ENCODE measurements around the gene PPP6R1. TPM values are rescaled to one million over a fixed set of nuclear protein-coding genes. Genes with fewer than 3 reads are reported as not detected.
A peak's percentile ranks its signal among the peaks of the same experiment; 100 is the strongest.

Gene PPP6R1
- total and polyA plus RNA-seq, 2 donors, result 36.0 to 48.5 TPM

DNA sequence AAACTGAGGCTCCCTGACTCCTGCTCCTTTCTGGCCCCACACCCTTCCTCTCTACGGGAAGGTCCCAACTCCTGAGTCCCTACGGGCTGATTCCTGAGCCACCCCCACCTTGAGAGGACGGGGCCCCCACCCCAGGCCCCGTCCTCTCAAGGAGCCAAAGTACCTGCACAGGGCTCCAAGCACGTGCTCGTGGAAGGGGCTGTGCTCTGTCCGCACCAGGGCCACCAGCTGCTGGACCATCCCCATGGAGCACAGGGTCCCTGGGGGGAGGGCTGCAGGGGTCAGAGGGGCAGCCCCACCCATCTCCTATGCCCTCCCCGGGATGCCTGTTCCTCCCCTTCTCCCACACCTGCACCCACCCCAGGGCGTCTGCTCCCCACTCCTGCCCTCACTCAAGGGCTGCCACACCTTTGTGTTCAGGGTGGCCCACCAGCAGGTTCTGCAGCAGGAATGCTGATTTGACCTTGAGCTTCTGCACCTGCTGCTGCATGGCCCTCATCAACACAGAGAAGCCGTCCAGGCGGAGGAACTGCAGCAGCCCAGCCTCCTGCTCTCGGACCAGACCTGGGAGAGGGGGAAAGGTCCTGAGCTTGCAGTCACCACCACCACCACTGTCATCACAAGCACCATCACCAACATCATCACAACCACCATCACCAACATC, 7.0 kb upstream of the PPP6R1 start:
- Histone ChIP-seq H3K4me1 (ENCODE audit: control insufficient read depth in 2 of 2, insufficient read depth in 2 of 2, low read length in 2 of 2) (no peaks in the 10 kb centered on the region), H3K27ac (ENCODE audit: low read depth in 1 of 2, low read length in 1 of 2) (no peak overlapping the region), H3K4me3 (ENCODE audit: low read length in 2 of 2) (no peak overlapping the region), H3K36me3 (ENCODE audit: control insufficient read depth in 2 of 2, insufficient read depth in 2 of 2, low read length in 1 of 2) (peaks cover 0 to 10% of the 10 kb centered on the region in 2 donors), H3K27me3 (ENCODE audit: control insufficient read depth in 2 of 2, insufficient read depth in 1 of 2, low read length in 1 of 2) (no peaks in the 10 kb centered on the region), H3K9me3 (ENCODE audit: control insufficient read depth in 2 of 2, insufficient read depth in 1 of 2, low read length in 1 of 2) (no peaks in the 10 kb centered on the region)
- 98% methylated on average over 12 of the region's 12 CpGs for WGBS
- no peak for DNase-seq (ENCODE audit: low read depth in 6 of 9, low spot score in 9 of 9)

DNA sequence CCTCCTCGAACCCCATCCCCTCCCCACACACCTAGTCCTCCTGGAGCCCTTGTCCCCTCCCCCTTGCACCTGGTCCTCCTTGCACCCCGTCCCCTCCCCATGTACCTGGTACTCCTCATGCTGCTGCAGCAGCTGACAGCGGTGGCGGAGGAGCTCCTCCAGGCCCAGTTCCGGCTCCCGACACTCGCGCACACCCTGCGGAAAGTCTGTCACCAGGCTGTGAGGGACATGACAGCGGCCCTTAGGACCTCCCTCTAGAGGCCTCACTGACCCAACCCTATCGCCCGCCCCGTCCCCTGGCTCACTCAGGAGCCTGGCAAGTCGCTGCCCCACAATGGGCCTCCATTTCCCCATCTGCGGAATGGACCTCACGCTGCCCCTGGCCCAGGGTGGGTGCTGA, 6.4 kb upstream of the PPP6R1 start:
- WGBS, result 95% methylated on average over 16 of the region's 16 CpGs
- Histone ChIP-seq H3K4me1 (ENCODE audit: control insufficient read depth in 2 of 2, insufficient read depth in 2 of 2, low read length in 2 of 2) (peaks cover 4 to 6% of the 10 kb centered on the region in 2 donors), H3K9me3 (ENCODE audit: control insufficient read depth in 2 of 2, insufficient read depth in 1 of 2, low read length in 1 of 2) (no peaks in the 10 kb centered on the region), H3K27me3 (ENCODE audit: control insufficient read depth in 2 of 2, insufficient read depth in 1 of 2, low read length in 1 of 2) (no peaks in the 10 kb centered on the region), H3K27ac (ENCODE audit: low read depth in 1 of 2, low read length in 1 of 2) (no peak overlapping the region), H3K36me3 (ENCODE audit: control insufficient read depth in 2 of 2, insufficient read depth in 2 of 2, low read length in 1 of 2) (peaks cover 0 to 10% of the 10 kb centered on the region in 2 donors), H3K4me3 (ENCODE audit: low read length in 2 of 2) (no peak overlapping the region)
- no peak for DNase-seq (ENCODE audit: low read depth in 6 of 9, low spot score in 9 of 9)

DNA sequence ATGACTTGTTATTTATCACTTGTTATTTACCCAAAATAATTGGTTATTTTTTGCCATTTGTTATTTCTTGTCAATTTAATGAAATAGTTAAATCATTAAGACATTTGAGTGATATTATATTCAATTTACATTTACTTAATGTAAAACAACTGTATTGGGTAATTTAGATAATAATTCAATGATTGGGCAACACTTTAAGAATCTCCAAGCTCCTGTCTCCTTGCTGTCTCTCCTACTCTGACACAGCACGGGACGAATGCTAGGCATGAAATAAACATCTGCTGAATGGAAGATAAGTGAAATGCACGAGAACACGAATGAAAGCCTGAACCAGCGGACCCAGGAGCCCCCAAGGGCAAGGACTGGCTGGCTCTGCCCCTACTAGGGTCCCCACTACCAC, 5.7 kb upstream of the PPP6R1 start:
- DNase-seq (ENCODE audit: low read depth in 6 of 9, low spot score in 9 of 9), result no peak
- H3K9me3 ChIP-seq (ENCODE audit: control insufficient read depth in 2 of 2, insufficient read depth in 1 of 2, low read length in 1 of 2), result no peaks in the 10 kb centered on the region
- no peaks in the 10 kb centered on the region for H3K27me3 ChIP-seq (ENCODE audit: control insufficient read depth in 2 of 2, insufficient read depth in 1 of 2, low read length in 1 of 2)
- no peak overlapping the region for H3K4me3 ChIP-seq (ENCODE audit: low read length in 2 of 2)
- peaks cover 9 to 13% of the 10 kb centered on the region in 2 donors for H3K4me1 ChIP-seq (ENCODE audit: control insufficient read depth in 2 of 2, insufficient read depth in 2 of 2, low read length in 2 of 2)
- H3K27ac ChIP-seq (ENCODE audit: low read depth in 1 of 2, low read length in 1 of 2), result no peak overlapping the region
- 97% methylated on average over 5 of the region's 5 CpGs for whole genome bisulfite sequencing
- H3K36me3 ChIP-seq (ENCODE audit: control insufficient read depth in 2 of 2, insufficient read depth in 2 of 2, low read length in 1 of 2), result peaks cover 0 to 10% of the 10 kb centered on the region in 2 donors

DNA sequence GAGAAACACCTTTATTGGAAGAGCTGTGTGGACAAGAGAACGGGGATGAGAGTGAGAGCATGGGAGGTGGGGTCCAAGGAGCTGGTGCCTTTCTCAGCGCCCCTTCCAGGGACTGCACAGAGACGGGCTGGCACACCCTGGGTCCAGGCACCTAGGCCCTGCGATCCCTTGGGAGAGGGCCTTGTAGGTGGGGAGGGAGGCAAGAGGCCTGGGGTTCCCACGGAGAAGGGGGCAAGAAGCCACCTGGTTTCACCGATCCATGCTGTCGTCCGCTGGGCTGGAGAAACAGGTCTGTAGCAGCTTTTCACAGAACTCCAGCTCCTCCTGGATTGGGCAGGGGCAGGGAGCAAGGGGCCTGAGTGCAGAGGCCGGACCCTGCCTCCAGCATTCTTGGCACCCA, 3.5 kb upstream of the PPP6R1 start:
- H3K27me3 ChIP-seq (ENCODE audit: control insufficient read depth in 2 of 2, insufficient read depth in 1 of 2, low read length in 1 of 2), result no peaks in the 10 kb centered on the region
- no peak overlapping the region for H3K27ac ChIP-seq (ENCODE audit: low read depth in 1 of 2, low read length in 1 of 2)
- peaks cover 0 to 10% of the 10 kb centered on the region in 2 donors for H3K36me3 ChIP-seq (ENCODE audit: control insufficient read depth in 2 of 2, insufficient read depth in 2 of 2, low read length in 1 of 2)
- H3K4me1 ChIP-seq (ENCODE audit: control insufficient read depth in 2 of 2, insufficient read depth in 2 of 2, low read length in 2 of 2), result peaks cover 10 to 17% of the 10 kb centered on the region in 2 donors
- no peak overlapping the region for H3K4me3 ChIP-seq (ENCODE audit: low read length in 2 of 2)
- WGBS, result 99% methylated on average over 9 of the region's 9 CpGs
- no peaks in the 10 kb centered on the region for H3K9me3 ChIP-seq (ENCODE audit: control insufficient read depth in 2 of 2, insufficient read depth in 1 of 2, low read length in 1 of 2)
- no peak for DNase-seq (ENCODE audit: low read depth in 6 of 9, low spot score in 9 of 9)

DNA sequence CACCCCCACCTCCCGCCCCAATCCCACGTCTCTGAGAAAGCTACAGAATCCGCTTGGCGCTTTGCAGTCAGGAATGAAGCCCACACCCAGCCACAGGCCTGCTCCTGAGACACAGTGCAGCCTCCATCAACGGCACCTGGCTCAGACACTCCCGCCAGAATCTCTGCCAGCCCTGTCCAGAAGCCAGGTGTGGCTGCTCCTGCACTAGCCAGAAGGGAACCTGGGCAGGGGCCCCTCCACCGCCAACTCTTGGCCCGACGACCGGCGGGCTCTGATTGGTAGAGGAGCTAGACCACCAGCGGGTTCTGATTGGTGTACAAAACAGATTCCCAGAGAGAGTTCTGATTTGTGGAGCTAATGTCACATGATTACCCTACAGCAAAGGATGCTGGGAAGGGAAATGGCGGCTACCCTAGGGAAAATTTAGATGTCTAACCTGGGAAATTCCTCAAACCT, 2.9 kb upstream of the PPP6R1 start:
- Histone ChIP-seq H3K36me3 (ENCODE audit: control insufficient read depth in 2 of 2, insufficient read depth in 2 of 2, low read length in 1 of 2) (peaks cover 1 to 10% of the 10 kb centered on the region in 2 donors), H3K4me1 (ENCODE audit: control insufficient read depth in 2 of 2, insufficient read depth in 2 of 2, low read length in 2 of 2) (peaks cover 11 to 23% of the 10 kb centered on the region in 2 donors), H3K9me3 (ENCODE audit: control insufficient read depth in 2 of 2, insufficient read depth in 1 of 2, low read length in 1 of 2) (no peaks in the 10 kb centered on the region), H3K27ac (ENCODE audit: low read depth in 1 of 2, low read length in 1 of 2) (no peak overlapping the region), H3K4me3 (ENCODE audit: low read length in 2 of 2) (no peak overlapping the region), H3K27me3 (ENCODE audit: control insufficient read depth in 2 of 2, insufficient read depth in 1 of 2, low read length in 1 of 2) (no peaks in the 10 kb centered on the region)
- no peak for DNase-seq (ENCODE audit: low read depth in 6 of 9, low spot score in 9 of 9)
- WGBS, result 96% methylated on average over 13 of the region's 13 CpGs

DNA sequence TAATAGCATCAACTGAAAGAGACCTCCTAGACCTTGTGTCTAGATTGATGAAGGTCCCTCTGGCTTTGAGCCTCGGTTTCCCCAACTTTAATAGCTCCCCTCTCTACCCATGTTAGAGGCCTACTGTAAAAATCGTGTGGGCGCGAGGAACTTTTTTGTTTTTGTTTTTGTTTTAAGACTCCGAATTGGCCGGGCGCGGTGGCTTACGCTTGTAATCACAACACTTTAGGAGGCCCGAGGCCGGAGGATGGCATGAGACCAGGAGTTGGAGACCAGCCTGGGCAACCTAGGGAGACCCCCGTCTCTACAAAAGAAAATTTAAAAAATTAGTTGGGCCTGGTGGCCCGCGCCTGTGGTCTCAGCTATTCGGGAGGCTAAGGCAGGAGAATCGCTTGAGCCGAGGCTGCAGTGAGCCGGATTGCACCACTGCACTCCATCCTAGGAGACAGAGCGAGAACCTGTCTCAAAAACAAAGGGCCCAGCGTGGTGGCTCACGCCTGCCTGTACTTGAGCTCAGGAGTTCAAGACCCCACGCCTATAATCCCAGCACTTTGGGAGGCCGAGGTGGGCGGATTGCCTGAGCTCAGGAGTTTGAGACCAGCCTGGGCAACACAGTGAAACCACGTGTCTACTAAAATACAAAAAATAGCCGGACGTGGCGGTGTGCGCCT, 858 bp upstream of the PPP6R1 start:
- peaks cover 30 to 43% of the 10 kb centered on the region in 2 donors for H3K4me1 ChIP-seq (ENCODE audit: control insufficient read depth in 2 of 2, insufficient read depth in 2 of 2, low read length in 2 of 2)
- H3K4me3 ChIP-seq (ENCODE audit: low read length in 2 of 2), result peak overlapping the region; percentile 88 to 92
- peaks cover 3 to 9% of the 10 kb centered on the region in 2 donors for H3K36me3 ChIP-seq (ENCODE audit: control insufficient read depth in 2 of 2, insufficient read depth in 2 of 2, low read length in 1 of 2)
- peak in 1 of 9 donors; percentile 45 for DNase-seq (ENCODE audit: low read depth in 6 of 9, low spot score in 9 of 9)
- H3K27me3 ChIP-seq (ENCODE audit: control insufficient read depth in 2 of 2, insufficient read depth in 1 of 2, low read length in 1 of 2), result no peaks in the 10 kb centered on the region
- peak overlapping the region; percentile 95 to 98 for H3K27ac ChIP-seq (ENCODE audit: low read depth in 1 of 2, low read length in 1 of 2)
- no peaks in the 10 kb centered on the region for H3K9me3 ChIP-seq (ENCODE audit: control insufficient read depth in 2 of 2, insufficient read depth in 1 of 2, low read length in 1 of 2)
- 60% methylated on average over 29 of the region's 29 CpGs for WGBS

DNA sequence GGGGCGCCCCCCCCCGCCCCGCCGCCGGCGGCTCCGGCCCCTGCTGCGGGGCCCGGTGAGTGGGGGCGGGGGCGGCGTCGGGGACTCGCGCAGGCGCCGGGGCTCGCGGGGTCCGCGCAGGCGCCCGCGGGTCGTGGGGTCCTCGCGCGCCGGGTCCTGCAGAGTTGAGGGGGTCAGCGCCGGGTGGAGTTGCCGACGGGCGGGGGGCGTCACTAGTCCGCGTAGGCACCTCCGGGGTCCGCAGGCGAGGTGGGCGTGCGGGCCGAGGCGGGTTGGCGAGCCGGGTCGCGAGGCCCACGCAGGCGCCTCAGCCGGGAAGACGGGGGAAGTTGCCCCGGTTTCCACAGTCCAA, 365 bp downstream of the PPP6R1 start:
- WGBS, result under 1% methylated on average over 53 of the region's 53 CpGs
- peaks cover 3 to 9% of the 10 kb centered on the region in 2 donors for H3K36me3 ChIP-seq (ENCODE audit: control insufficient read depth in 2 of 2, insufficient read depth in 2 of 2, low read length in 1 of 2)
- H3K4me3 ChIP-seq (ENCODE audit: low read length in 2 of 2), result peak overlapping the region; percentile 88 to 92
- peaks cover 32 to 55% of the 10 kb centered on the region in 2 donors for H3K4me1 ChIP-seq (ENCODE audit: control insufficient read depth in 2 of 2, insufficient read depth in 2 of 2, low read length in 2 of 2)
- H3K27ac ChIP-seq (ENCODE audit: low read depth in 1 of 2, low read length in 1 of 2), result peak overlapping the region; percentile 95 to 98
- H3K27me3 ChIP-seq (ENCODE audit: control insufficient read depth in 2 of 2, insufficient read depth in 1 of 2, low read length in 1 of 2), result no peaks in the 10 kb centered on the region
- no peaks in the 10 kb centered on the region for H3K9me3 ChIP-seq (ENCODE audit: control insufficient read depth in 2 of 2, insufficient read depth in 1 of 2, low read length in 1 of 2)
- peak in 1 of 9 donors; percentile 33 for DNase-seq (ENCODE audit: low read depth in 6 of 9, low spot score in 9 of 9)

DNA sequence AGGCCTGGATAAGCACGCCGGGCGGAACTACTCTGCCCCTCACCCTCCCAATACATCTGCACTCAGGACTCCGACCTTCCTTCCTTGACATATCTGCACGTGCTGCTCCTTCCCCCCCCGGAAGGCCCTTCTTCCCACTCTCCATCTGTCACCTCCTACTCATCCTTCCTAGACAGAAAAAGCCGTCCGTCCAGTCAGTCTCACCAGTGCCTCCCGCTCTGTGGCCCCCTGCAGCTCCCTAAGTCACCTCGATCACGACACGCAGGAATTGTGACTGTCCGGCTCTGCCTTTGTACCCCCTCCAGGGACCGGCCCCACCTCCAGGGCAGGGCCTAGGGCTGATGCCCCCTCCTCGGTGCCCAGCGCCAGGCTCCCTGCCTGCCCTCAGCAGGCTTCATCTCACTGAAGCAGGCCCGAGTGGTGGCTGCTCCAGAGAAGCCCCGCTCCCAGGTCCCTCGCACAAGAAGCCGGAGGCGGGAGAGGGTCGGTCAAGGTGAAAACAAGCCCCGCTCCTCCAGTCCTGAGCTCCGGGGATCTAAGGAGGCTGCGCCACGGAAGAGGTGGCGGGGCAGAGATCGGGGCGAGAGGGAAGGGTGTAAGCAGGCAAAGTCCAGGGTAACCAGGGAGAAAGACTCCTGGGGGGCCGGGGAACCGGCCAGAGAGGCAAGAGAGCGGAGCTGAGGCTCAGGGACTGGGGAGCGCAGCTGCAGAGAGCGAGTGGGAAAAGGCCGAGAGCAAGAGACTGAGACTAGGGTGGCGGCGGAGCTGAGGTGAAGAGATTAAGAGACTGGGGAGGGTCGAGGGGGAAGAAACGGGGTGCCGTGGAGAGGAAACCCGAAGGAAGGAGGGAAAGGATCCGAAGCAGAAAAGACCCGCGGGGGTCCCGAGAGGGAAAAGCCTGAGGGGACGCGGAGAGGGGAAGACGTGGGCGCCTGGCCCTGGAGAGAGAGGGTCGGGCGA, 1.1 kb downstream of the PPP6R1 start:
- H3K27ac ChIP-seq (ENCODE audit: low read depth in 1 of 2, low read length in 1 of 2), result peak overlapping the region; percentile 95 to 99
- H3K9me3 ChIP-seq (ENCODE audit: control insufficient read depth in 2 of 2, insufficient read depth in 1 of 2, low read length in 1 of 2), result no peaks in the 10 kb centered on the region
- under 1% methylated on average over 51 of the region's 51 CpGs for WGBS
- H3K27me3 ChIP-seq (ENCODE audit: control insufficient read depth in 2 of 2, insufficient read depth in 1 of 2, low read length in 1 of 2), result no peaks in the 10 kb centered on the region
- DNase-seq (ENCODE audit: low read depth in 6 of 9, low spot score in 9 of 9), result peak in 3 of 9 donors; percentile 26 to 64 (median 28)
- peaks cover 38 to 62% of the 10 kb centered on the region in 2 donors for H3K4me1 ChIP-seq (ENCODE audit: control insufficient read depth in 2 of 2, insufficient read depth in 2 of 2, low read length in 2 of 2)
- peaks cover 6 to 16% of the 10 kb centered on the region in 2 donors for H3K36me3 ChIP-seq (ENCODE audit: control insufficient read depth in 2 of 2, insufficient read depth in 2 of 2, low read length in 1 of 2)
- H3K4me3 ChIP-seq (ENCODE audit: low read length in 2 of 2), result peak overlapping the region; percentile 82 to 92

Data from thymus (tissue), 11 donors.